HCEC 1CT (cell line): Measurements from ENCODE around the gene KRTAP4-6.
"Not testable (repeated sequence)": the region's sequence is repeated elsewhere in the genome, so short reads cannot be mapped to it uniquely, and the experiment has no call there.

Experiments
- DNase-seq: peaks from one replicate; pipeline ENCODE4 v3.0.0-alpha.2; 2017

The KRTAP4-6 gene

DNA sequence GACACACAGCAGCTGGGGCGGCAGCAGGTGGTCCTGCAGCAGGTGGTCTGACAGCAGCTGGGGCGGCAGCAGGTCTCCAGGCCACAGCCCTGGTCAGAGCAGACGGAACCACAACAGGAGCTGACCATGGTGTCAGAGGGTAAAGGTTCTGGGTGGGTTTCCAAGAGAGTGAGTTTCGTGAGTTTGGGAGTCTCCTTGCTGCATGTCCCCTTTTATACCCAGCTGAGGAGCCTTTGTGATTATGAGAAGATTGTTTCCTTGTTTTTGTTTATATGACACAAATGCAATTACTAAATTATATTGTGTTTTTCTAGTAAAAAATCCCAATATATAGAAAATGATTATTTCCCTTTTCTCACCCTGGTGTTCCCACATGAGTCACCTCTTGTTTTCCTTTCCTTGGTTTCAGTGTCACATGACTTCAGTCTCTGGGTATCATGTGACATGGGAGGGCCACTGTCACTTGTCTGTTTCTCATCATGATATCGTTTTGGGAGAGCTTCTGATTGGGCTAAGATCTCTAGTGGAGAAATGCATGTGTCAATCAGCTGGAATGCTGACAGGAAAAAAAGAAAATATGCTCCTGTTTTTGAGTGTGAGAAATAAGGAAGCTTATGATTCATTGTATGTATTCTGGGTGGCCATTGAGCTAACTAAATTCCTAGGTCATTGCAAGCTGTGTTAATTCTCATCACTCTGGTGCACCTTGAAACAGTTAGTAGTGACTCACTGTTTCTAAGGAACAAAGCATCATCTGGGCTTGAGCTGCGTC lies at the start of gene KRTAP4-6:
Gene KRTAP4-6, minus strand, starts transcription at position 185 of the 772 bp plus-strand sequence. Its CDS starts 57 bp downstream, at position 128.
- DNase-seq = peak; percentile 90

DNA sequence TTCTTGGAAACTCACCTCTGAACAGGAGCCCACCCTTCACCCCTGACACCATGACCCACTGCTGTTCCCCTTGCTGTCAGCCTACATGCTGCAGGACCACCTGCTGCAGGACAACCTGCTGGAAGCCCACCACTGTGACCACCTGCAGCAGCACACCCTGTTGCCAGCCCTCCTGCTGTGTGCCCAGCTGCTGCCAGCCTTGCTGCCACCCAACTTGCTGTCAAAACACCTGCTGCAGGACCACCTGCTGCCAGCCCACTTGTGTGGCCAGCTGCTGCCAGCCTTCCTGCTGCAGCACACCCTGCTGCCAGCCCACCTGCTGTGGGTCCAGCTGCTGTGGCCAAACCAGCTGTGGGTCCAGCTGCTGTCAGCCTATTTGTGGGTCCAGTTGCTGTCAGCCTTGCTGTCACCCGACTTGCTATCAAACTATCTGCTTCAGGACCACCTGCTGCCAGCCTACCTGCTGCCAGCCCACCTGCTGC lies 49.5 kb upstream of the KRTAP4-6 start, which contains the start of gene KRTAP9-1:
Gene KRTAP9-1, plus strand, starts transcription at position 51 of the 482 bp plus-strand sequence. Its CDS starts 0 bp downstream, at position 51.
- DNase-seq = not testable (repeated sequence)

GRCh38 chr17:41186872-41187271 lies 46.5 kb upstream of the KRTAP4-6 start:
- no peak for DNase-seq

GRCh38 chr17:41185001-41185400 lies 44.7 kb upstream of the KRTAP4-6 start:
- DNase-seq = no peak

DNA sequence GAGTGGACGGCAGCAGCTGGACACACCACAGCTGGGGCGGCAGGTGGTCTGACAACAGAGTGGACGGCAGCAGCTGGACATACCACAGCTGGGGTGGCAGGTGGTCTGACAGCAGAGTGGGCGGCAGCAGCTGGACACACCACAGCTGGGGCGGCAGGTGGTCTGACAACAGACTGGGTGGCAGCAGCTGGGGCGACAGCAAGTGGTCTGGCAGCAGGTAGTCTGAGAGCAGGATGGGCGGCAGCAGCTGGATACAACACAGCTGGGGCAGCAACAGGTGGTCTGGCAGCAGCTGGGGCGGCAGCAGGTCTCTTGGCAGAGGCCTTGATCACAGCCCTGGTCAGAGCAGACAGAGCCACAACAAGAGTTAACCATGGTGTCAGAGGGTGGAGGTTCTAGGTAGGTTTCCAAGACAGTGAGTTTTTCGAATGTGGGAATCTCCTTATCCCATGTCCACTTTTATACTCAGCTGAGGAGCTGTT lies 44.2 kb upstream of the KRTAP4-6 start, which contains the start of gene KRTAP4-1:
Gene KRTAP4-1, minus strand, starts transcription at position 432 of the 482 bp plus-strand sequence. Its CDS starts 57 bp downstream, at position 375.
- DNase-seq = no peak

- peak; percentile 59 for DNase-seq
Measured at GRCh38 chr17:41178843-41179616, 38.7 kb upstream of the KRTAP4-6 start.

DNA sequence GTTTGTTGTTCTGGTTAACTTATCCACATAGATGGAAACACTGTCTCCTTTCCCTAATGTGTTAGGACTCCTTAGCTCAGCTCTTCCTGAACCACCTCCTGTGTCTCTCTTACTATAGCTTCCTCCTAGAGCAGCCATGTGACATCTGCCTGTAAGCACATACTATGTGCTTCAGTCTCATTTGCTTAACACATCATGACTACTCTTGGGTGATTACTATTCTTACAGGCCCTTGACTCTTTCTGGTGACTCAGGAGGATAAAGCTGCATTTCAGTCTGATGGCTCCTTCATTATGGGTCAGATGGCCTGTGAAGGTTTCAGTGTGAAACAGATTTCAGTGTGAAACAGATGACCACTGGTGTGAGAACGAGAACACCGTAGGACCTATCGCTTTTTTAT lies 38.0 kb upstream of the KRTAP4-6 start:
- peak; percentile 84 for DNase-seq

GRCh38 chr17:41177727-41178271 lies 37.5 kb upstream of the KRTAP4-6 start, which contains the start of gene KRTAP4-2:
Gene KRTAP4-2, minus strand, starts transcription at chr17:41178221. Its CDS starts 57 bp downstream, at chr17:41178164.
- DNase-seq = no peak

DNA sequence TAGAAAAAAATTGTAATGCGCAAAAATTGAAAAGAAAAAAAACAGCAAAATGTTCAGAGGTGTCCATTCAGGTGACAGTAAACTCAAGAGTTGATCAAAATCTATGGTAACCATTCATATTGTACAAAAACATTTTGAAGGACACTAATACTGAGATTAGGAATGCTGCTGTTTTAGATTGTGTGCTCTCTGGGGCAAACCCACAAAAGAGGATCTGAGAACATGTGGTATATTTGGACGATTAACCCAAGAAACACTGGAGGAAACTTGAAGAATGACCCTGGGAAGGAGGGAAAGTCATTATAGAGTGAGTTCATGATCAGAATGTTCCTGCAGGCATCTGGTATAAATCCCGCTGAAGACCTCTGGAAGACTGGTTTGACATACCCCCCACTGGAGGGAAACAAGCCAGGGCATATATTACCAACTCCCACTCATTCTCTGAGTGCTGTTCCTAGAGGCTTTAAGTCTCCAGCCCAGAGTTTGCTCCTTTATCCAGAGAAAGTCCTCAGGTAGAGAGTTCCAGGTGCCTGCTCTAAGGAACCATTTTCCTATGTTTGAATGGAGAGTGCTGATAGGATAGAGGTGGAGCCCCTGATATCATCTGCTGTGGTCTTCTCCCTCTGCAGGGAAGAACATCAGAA lies 36.5 kb upstream of the KRTAP4-6 start:
- no peak for DNase-seq

GRCh38 chr17:41171886-41172285 lies 31.5 kb upstream of the KRTAP4-6 start:
- DNase-seq = peak; percentile 75

GRCh38 chr17:41168121-41168520 lies 27.8 kb upstream of the KRTAP4-6 start, which contains the start of gene KRTAP4-3:
Gene KRTAP4-3, minus strand, starts transcription at chr17:41168221. Its CDS starts 49 bp downstream, at chr17:41168172.
- DNase-seq = no peak

GRCh38 chr17:41167561-41167960 lies 27.2 kb upstream of the KRTAP4-6 start:
- DNase-seq = no peak

- DNase-seq = no peak
Measured at GRCh38 chr17:41163828-41164227, 23.5 kb upstream of the KRTAP4-6 start.

GRCh38 chr17:41160648-41161047 lies 20.3 kb upstream of the KRTAP4-6 start, which contains the start of gene KRTAP4-4:
Gene KRTAP4-4, minus strand, starts transcription at chr17:41160748. Its CDS starts 57 bp downstream, at chr17:41160691.
- DNase-seq = no peak

GRCh38 chr17:41160190-41160589 lies 19.8 kb upstream of the KRTAP4-6 start:
- DNase-seq = not testable (repeated sequence)

- DNase-seq = no peak
Measured at GRCh38 chr17:41153856-41154255, 13.5 kb upstream of the KRTAP4-6 start.

DNA sequence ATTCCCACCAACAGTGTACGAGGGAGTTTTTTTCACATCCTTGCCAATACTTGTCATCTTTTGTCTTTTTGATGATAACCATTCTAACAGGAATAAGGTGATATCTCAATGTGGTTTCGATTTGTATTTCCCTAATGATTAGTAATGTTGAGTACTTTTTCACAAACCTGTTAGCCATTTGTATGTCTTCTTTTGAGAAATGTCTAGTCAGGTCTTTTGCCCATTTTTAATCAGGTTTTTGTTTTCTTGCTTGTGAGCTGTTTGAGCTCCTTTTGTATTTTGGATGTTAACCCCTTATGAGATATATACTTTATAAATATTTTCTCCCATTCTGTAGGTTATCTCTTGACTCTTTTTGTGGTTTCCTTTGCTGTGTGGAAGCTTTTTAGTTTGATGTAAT lies 11.2 kb upstream of the KRTAP4-6 start:
- DNase-seq = no peak

DNA sequence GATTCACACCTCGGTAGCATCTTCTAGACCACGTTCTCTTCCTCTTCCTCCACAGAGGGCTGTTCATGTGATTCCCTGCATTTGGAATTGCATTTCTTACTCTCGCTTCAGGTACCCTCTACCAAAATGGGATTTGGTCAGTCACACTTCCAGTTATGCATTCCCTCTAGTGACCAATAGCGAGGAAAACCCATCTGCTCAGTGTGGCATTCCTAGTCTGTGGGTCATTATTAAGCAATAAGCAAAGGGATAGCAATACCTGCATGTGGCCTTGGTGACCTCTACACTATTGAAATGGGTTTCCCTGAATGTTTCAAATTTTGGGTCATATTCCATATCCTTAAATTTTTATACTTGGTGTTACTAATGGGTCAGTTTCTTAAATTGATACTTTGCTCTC lies 9.7 kb upstream of the KRTAP4-6 start:
- DNase-seq = no peak

GRCh38 chr17:41149652-41149985 lies 9.3 kb upstream of the KRTAP4-6 start, which contains the start of gene KRTAP4-5:
Gene KRTAP4-5, minus strand, starts transcription at chr17:41149825. Its CDS starts 58 bp downstream, at chr17:41149767.
- no peak for DNase-seq

DNA sequence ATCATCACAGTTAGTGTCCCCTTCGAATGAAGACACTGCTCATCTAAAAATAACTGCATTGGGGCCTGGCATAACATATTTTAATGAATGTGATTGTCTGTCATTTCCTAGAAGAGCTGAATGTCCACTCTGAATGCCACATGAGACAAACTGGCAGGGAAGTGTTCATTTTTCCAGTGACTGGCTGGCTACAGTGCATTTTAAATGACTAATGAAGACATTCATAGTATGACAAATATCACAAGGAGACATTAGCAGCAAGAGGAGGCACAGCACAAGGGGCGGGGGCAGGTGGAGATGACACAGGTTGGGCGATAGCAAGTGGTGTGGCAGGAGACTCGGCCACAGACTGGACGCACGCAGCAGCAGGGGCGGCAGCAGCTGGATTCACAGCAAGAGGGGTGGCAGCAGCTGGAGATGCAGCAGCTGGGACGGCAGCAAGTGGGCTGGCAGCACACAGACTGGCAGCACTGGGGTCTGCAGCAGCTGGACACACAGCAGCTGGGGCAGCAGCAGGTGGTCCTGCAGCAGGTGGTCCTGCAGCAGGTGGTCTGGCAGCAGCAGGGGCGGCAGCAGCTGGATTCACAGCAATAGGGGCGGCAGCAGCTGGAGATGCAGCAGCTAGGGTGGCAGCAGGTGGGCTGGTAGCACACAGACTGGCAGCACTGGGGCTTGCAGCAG lies 8.8 kb upstream of the KRTAP4-6 start:
- not testable (repeated sequence) for DNase-seq

GRCh38 chr17:41147531-41148204 lies 7.3 kb upstream of the KRTAP4-6 start:
- DNase-seq = no peak
